Omental fat pad (tissue), 4 donors: ENCODE data around the gene PDGFC. TPM values are rescaled to one million over a fixed set of nuclear protein-coding genes. Genes with fewer than 3 reads are reported as not detected.

Source experiments
- ATAC-seq: fragments of 150-250 bp; one replicate; pipeline ENCODE4 v1.9.1; 2016; ENCODE audit warnings: mild to moderate bottlenecking, moderate library complexity; ENCODE audit not compliant: low FRiP score
- DNase-seq: peaks from one replicate; pipeline ENCODE4 v3.0.0-alpha.2; 2019; ENCODE audit warnings: low spot score
- total RNA-seq, 4 donors: library from RNA; depleted of rRNA; stranded (reverse); fragments of >200 nt; gene quantifications; one replicate each; pipeline ENCODE4 v1.1.0, GENCODE V29; 2016
- TF ChIP-seq, protein P1 (sequence below), 3 donors: fragments of 450-650 bp; IDR thresholded peaks; one replicate each; pipeline ENCODE4 v1.5.1; 2016 to 2017; ENCODE audit warnings: antibody characterized with exemption in 3 of 3, mild to moderate bottlenecking in 3 of 3, moderate library complexity in 2 of 3

The PDGFC gene
- total RNA-seq, 4 donors from 2014 or later = 22.5 to 38.2 (median 33.1) TPM

DNA sequence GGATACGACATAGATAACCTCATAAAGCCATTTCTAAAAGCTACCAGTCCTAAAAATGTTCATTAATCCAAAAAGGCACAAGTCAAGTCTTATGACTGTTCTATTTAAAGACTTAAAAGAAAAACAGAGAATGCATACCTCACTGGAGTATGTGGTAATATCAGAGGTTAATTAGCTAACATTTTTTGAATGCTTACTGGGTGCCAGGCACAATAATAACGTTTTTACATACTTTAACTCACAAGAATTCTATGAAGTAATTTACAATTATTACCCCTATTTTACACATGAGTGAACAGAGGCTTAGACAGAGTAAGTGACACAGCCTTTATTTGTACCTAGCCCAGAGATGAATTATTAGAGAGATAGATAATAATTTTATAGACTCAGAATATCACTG lies 207.5 kb downstream of the PDGFC start:
- TF ChIP-seq, protein P1, sequence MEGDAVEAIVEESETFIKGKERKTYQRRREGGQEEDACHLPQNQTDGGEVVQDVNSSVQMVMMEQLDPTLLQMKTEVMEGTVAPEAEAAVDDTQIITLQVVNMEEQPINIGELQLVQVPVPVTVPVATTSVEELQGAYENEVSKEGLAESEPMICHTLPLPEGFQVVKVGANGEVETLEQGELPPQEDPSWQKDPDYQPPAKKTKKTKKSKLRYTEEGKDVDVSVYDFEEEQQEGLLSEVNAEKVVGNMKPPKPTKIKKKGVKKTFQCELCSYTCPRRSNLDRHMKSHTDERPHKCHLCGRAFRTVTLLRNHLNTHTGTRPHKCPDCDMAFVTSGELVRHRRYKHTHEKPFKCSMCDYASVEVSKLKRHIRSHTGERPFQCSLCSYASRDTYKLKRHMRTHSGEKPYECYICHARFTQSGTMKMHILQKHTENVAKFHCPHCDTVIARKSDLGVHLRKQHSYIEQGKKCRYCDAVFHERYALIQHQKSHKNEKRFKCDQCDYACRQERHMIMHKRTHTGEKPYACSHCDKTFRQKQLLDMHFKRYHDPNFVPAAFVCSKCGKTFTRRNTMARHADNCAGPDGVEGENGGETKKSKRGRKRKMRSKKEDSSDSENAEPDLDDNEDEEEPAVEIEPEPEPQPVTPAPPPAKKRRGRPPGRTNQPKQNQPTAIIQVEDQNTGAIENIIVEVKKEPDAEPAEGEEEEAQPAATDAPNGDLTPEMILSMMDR (IDR thresholded peaks at IDR 0.05) = no peak
- ATAC-seq = no peak
- no peak for DNase-seq

DNA sequence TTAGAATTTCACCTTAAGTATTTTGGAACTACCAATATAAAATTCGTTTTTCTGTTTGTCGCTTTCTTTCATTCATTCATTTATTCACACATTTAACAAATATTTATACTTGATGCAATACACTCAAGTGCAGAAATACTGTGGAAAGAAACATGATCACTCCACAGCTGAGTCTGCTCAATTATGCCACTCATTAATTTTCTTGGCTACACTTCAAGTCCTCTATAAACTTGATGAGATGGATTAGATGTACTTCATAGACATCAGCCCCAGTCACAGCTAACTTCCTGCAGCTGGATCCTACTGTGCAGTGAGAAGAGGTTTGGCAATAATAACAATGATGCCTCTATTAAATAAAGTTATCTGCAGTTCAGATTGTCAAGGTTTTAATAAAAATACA lies 208.1 kb downstream of the PDGFC start:
- no peak for DNase-seq

DNA sequence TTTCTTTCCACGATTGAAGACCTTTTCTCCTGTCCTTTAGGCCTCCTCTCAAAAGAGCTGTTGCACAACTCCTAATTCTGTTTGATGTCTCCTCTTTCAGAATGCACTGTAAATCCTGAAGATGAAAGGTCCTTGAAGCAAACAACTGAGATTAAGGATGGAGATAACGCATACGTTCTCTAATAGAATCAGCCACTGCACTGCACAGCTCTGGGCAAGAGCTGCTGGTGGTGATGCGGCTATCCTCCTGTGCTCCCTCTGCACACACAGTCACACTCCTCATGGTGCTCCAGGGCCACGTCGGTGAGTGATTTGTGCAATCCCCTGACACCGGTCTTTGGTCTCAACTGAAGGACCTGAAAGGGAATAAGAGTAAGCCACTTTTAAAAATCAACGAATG lies 208.7 kb downstream of the PDGFC start:
- ATAC-seq (no peak), DNase-seq (no peak)
- TF ChIP-seq, protein P1 (IDR thresholded peaks at IDR 0.05) = no peak

More for the DNA sequence above, 208.1 kb downstream of the PDGFC start:
- no peak for ATAC-seq
- TF ChIP-seq, protein P1 (IDR thresholded peaks at IDR 0.05) = no peak

DNA sequence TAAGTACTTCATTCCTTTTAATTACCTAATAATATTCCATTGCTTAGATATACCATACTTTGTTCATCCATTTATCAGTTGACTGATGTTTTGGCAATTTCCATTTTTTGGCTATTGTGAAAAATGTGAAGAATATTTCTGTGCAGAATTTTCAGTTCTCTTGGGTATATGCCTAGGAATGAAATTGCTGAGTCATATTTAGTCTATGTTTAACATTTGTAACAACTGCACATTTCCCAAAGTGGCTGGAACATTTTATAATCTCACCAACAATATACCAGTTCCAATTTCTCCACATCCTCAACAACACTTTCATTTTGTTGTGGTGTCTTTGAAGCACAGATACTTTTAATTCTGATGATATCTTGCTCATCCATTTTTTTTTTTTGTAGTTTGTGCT lies 215.5 kb downstream of the PDGFC start:
- DNase-seq (no peak), ATAC-seq (no peak)
- TF ChIP-seq, protein P1 (IDR thresholded peaks at IDR 0.05) = no peak

DNA sequence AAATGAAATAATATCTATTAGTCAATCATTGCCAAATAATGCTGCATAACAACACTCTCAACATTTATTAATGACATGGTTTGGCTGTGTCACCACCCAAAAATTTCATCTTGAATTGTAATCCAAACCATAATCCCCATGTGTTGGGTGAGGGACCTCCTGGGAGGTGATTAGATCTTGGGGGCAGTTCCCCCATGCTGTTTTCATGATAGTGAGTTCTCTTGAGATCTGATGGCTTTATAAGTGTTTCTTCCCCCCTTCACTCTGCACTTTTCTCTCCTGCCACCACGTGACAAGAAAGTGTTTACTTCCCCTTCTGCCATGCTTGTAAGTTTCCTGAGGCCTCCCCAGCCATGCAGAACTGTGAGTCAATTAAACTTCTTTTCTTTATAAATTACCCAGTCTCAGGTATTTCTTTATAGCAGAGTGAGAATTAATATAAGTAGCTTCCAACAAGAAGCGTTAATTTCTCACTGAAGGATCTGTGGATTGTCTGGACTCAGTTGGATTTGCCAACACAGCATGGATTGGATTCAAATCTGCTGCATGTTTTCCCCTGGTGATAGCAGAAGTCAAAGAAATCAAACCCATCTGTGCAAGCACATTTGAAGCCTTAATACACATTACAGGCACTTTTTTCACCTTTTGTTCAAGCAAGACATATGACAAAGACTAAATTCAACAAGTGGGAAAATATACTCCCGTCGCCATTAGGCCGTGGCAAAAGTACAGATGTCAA lies 216.6 kb downstream of the PDGFC start:
- DNase-seq = no peak
- ATAC-seq = no peak
- TF ChIP-seq, protein P1 (IDR thresholded peaks at IDR 0.05) = no peak

DNA sequence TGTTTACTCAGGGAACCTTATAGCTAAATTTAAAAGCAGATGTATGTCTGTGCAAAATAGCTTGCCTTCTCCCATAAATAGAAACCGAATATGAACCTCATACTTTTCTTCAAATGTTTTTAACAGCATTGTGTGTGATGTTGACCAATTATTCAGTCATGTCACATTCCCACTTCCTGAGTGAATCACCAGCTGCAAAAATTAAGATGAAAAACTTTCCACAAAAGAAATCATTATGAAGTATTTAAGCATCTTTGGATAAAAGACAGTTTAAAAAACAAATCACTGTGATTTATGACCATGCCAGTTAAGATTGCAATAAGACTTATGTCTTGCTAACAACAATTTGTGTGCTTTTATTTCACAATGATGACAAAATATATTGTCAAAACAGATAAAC lies 220.1 kb downstream of the PDGFC start:
- no peak for DNase-seq
- TF ChIP-seq, protein P1 (IDR thresholded peaks at IDR 0.05) = no peak

More for the DNA sequence above, 220.1 kb downstream of the PDGFC start:
- ATAC-seq = no peak
